ENCODE measurements around the gene TEC.

TEC gene

GRCh38 chr4:48195853-48196252, 73.8 kb downstream of the TEC start:
- H3K4me1 ChIP-seq (ENCODE audit: low read depth, poor library complexity, severe bottlenecking) = no peaks in the 10 kb centered on the region
- H3K9ac ChIP-seq = no peak overlapping the region
- no peak overlapping the region for H3K4me2 ChIP-seq
- H3K4me3 ChIP-seq (IDR thresholded peaks at IDR 0.05; ENCODE audit: insufficient read depth, low read depth, low read length) = no peak overlapping the region
- no peak overlapping the region for H2AFZ ChIP-seq (ENCODE audit: low read depth)
- no peak for TF ChIP-seq CTCF (conservative IDR thresholded peaks at IDR 0.05; ENCODE audit: low read depth, low read length)
- no peaks in the 10 kb centered on the region for H3K79me2 ChIP-seq (ENCODE audit: insufficient read depth, low read depth)
- no peaks in the 10 kb centered on the region for H3K36me3 ChIP-seq (ENCODE audit: insufficient read depth)
- H4K20me1 ChIP-seq (ENCODE audit: insufficient read depth) = no peaks in the 10 kb centered on the region
- H3K27me3 ChIP-seq (ENCODE audit: insufficient read depth, low read depth) = no peaks in the 10 kb centered on the region
- H3K27ac ChIP-seq = no peak overlapping the region

- no peaks in the 10 kb centered on the region for H3K36me3 ChIP-seq (ENCODE audit: insufficient read depth)
- H3K27me3 ChIP-seq (ENCODE audit: insufficient read depth, low read depth) = no peaks in the 10 kb centered on the region
- TF ChIP-seq CTCF (conservative IDR thresholded peaks at IDR 0.05; ENCODE audit: low read depth, low read length) = no peak
- H4K20me1 ChIP-seq (ENCODE audit: insufficient read depth) = no peaks in the 10 kb centered on the region
- H3K4me1 ChIP-seq (ENCODE audit: low read depth, poor library complexity, severe bottlenecking) = no peaks in the 10 kb centered on the region
- no peak overlapping the region for H3K4me2 ChIP-seq
- no peak overlapping the region for H3K27ac ChIP-seq
- no peak overlapping the region for H3K9ac ChIP-seq
- no peak overlapping the region for H3K4me3 ChIP-seq (IDR thresholded peaks at IDR 0.05; ENCODE audit: insufficient read depth, low read depth, low read length)
- no peaks in the 10 kb centered on the region for H3K79me2 ChIP-seq (ENCODE audit: insufficient read depth, low read depth)
- no peak overlapping the region for H2AFZ ChIP-seq (ENCODE audit: low read depth)
Measured at GRCh38 chr4:48195374-48195773, 74.3 kb downstream of the TEC start.

GRCh38 chr4:48194971-48195370, 74.7 kb downstream of the TEC start:
- H3K4me3 ChIP-seq (IDR thresholded peaks at IDR 0.05; ENCODE audit: insufficient read depth, low read depth, low read length) = no peak overlapping the region
- H3K27ac ChIP-seq = no peak overlapping the region
- no peak for TF ChIP-seq CTCF (conservative IDR thresholded peaks at IDR 0.05; ENCODE audit: low read depth, low read length)
- H4K20me1 ChIP-seq (ENCODE audit: insufficient read depth) = no peaks in the 10 kb centered on the region
- no peaks in the 10 kb centered on the region for H3K27me3 ChIP-seq (ENCODE audit: insufficient read depth, low read depth)
- no peak overlapping the region for H3K4me2 ChIP-seq
- H2AFZ ChIP-seq (ENCODE audit: low read depth) = no peak overlapping the region
- no peaks in the 10 kb centered on the region for H3K4me1 ChIP-seq (ENCODE audit: low read depth, poor library complexity, severe bottlenecking)
- H3K79me2 ChIP-seq (ENCODE audit: insufficient read depth, low read depth) = no peaks in the 10 kb centered on the region
- no peak overlapping the region for H3K9ac ChIP-seq
- H3K36me3 ChIP-seq (ENCODE audit: insufficient read depth) = no peaks in the 10 kb centered on the region

GRCh38 chr4:48193921-48194468, 75.6 kb downstream of the TEC start:
- no peaks in the 10 kb centered on the region for H3K4me1 ChIP-seq (ENCODE audit: low read depth, poor library complexity, severe bottlenecking)

More at GRCh38 chr4:48193921-48194468, 75.6 kb downstream of the TEC start:
- H4K20me1 ChIP-seq (ENCODE audit: insufficient read depth) = no peaks in the 10 kb centered on the region
- H2AFZ ChIP-seq (ENCODE audit: low read depth) = no peak overlapping the region
- H3K79me2 ChIP-seq (ENCODE audit: insufficient read depth, low read depth) = no peaks in the 10 kb centered on the region
- H3K9ac ChIP-seq = no peak overlapping the region
- H3K4me3 ChIP-seq (IDR thresholded peaks at IDR 0.05; ENCODE audit: insufficient read depth, low read depth, low read length) = no peak overlapping the region
- no peak overlapping the region for H3K4me2 ChIP-seq
- H3K36me3 ChIP-seq (ENCODE audit: insufficient read depth) = no peaks in the 10 kb centered on the region
- H3K27me3 ChIP-seq (ENCODE audit: insufficient read depth, low read depth) = no peaks in the 10 kb centered on the region
- no peak for TF ChIP-seq CTCF (conservative IDR thresholded peaks at IDR 0.05; ENCODE audit: low read depth, low read length)
- no peak overlapping the region for H3K27ac ChIP-seq
